GM19193 (cell line): ENCODE data around the gene TTC24.

Experiments used
- POLR2A ChIP-seq: IDR thresholded peaks from 4 replicates; pipeline ENCODE4 v1.6.1; 2011; ENCODE audit not compliant: insufficient read depth, insufficient read length; ENCODE audit errors: extremely low read depth

Gene TTC24

DNA sequence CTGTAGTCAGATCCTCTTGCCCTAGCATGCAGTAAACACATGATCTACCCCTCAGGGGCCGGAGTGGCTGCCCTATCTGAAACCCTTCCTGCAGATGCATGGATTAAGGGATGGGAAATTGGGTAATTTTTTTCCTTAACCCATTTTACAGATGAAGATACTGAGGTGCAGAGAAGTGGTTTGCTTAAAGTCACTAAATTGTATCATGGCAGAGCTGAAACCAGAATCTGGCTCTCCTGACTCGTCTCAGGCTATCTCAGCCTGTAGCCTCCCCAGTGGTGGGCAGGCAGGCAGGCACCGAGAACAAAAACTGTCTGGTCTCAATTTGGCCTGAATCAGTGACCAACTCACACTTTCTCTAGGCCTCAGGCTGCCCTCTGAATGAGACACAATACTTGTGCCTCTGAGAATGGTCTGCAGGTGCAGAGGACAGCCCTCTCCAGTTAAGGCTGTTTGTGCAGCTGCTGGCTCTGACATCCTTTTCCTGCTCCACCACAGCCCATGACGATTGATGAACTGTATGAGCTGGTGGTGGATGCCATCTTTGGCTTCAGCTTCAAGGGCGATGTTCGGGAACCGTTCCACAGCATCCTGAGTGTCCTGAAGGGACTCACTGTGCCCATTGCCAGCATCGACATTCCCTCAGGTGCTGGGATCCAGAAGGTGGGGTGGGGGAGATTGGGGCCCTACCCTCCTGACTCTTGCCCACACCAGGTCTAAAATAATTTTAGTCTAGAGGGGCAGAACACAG is 13.6 kb downstream of the TTC24 start:
- peak; percentile 13 for TF ChIP-seq POLR2A

DNA sequence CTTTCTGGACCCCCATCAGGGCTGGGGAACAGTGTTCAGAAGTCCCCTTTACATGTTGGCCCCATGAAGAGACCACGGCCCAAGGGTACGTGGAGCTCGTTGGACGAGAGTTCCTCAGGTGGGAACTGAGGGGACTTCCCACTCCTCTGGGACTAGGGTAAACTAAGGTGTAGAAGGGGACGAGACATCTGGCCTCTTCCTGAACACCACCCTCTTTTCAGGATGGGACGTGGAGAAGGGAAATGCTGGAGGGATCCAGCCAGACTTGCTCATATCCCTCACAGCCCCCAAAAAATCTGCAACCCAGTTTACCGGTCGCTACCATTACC is 14.1 kb downstream of the TTC24 start:
- peak; percentile 20 for TF ChIP-seq POLR2A

GRCh38 chr1:156594190-156594589 is 14.7 kb downstream of the TTC24 start:
- TF ChIP-seq POLR2A: no peak

DNA sequence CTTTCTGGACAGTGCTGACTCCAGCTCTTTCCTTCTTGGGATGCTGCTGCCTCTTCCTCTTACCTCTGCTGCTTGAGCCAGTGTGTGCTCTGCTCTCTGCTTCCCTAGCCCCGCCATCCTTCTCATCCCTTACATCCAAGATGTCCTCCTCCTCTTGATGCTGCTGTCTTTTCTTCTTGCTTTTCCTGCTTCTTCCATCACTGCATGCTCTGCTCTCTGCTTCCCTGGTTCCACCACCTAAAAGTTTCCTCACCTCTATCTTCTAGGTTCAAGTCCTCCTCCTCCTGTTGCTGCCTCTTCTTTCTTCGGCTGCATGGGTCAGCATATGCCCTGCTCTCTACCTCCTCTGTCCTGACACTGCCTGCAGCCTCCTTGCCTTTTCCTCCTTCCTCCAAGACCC is 15.5 kb downstream of the TTC24 start:
- TF ChIP-seq POLR2A: no peak

GRCh38 chr1:156596426-156596825 is 16.9 kb downstream of the TTC24 start:
- no peak for TF ChIP-seq POLR2A

GRCh38 chr1:156598125-156598524 is 18.6 kb downstream of the TTC24 start:
- TF ChIP-seq POLR2A: no peak

DNA sequence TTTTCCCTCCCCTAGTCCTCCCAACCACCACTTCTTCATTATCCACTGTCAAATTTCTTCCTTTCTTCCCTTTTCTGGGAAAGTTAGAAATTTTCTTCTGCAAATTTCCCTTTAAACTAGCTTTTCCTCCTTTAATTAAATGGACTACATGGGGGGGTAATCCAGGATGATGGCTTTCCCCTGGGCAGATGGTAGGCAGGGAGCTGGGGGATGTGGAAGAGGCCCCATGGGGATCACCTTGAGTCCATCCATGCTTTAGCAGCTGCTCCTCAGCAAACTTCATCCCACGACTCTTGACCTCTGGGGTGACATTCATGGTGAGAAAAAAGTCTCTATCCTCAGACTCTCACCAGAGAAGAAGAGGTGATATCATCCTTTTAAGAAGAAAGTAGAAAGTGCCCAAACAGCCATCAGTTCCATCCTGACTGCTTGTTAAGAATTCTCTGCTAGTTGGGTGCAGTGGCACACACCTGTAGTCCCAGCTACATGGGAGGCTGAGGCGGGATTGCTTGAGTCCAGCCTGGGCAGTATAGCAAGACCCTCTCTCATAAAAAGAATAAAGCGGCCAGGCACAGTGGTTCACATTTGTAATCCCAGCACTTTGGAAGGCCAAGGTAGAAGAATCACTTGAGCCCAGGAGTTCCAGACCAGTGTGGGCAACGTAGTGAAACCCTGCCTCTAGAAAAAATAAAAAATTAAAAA is 19.4 kb downstream of the TTC24 start:
- no peak for TF ChIP-seq POLR2A

DNA sequence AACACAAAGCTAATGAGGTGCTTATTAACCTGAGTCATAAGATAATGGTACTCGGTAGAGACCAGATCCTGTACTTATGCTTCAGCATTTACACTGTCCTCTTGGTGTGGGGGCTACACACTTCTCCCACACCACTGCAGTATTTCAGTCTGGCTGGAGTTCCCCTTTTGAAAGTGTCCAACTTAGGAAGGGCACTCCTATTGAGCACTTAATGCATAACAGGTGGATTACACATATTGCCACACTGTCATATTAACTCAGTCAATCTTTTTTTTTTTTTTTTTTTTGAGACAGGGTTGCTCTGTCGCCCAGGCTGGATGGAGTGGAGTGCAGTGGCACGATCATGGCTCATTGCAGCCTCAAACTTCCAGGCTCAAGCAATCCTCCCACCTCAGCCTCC is 20.3 kb downstream of the TTC24 start:
- no peak for TF ChIP-seq POLR2A

GRCh38 chr1:156600733-156601121 is 21.2 kb downstream of the TTC24 start:
- TF ChIP-seq POLR2A: no peak

DNA sequence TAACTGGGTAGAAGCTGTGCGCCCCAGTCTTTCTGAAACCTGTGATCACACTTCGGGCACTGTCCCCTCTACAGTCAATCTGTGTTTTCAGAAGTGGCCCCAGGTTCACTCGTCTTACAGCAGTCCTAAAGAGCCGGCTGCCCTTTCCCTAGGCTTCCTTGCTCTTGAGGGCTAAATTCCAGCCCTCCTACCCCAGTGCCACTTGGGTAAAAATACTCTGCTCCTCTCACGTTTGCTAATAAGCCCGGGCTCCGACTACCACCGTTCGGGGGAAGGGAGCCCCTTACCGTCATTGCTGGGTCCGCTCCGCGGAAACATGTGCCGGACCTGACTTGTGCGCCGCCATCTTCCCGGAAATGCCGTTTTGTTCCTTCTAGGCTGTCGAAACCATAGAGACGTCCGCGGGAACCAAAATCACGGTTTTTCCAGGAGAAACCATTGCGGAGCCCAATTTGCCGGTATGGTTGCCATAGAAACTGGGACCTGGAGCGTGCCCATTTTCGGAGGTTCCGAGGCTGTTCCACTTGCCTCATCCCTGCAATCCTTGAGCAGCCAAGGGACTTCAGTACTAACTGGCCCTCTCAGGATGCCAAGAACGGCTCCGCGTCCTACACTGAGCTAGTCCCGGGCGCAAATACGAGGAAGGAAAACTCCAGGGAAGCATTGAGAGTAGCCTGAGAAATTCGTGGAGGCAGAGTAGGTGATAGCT is 21.8 kb downstream of the TTC24 start, which contains the start of gene GPATCH4:
TSS of gene GPATCH4 (minus strand) at position 358 of the 709 bp plus-strand sequence.
- peak; percentile 86 for TF ChIP-seq POLR2A

GRCh38 chr1:156601892-156602291 is 22.4 kb downstream of the TTC24 start:
- no peak for TF ChIP-seq POLR2A

GRCh38 chr1:156602557-156602993 is 23.1 kb downstream of the TTC24 start:
- no peak for TF ChIP-seq POLR2A

GRCh38 chr1:156608036-156608674 is 28.6 kb downstream of the TTC24 start:
- no peak for TF ChIP-seq POLR2A

GRCh38 chr1:156608981-156609380 is 29.5 kb downstream of the TTC24 start:
- TF ChIP-seq POLR2A: no peak

GRCh38 chr1:156612666-156613065 is 33.1 kb downstream of the TTC24 start:
- TF ChIP-seq POLR2A: no peak
